GM12874 (cell line): ENCODE data around the gene PTPRN2.

Experiments used
- CTCF ChIP-seq: IDR thresholded peaks from 2 replicates; pipeline ENCODE4 v1.5.1; 2011; ENCODE audit warnings: low read depth, mild to moderate bottlenecking, control low read depth, low read length, moderate library complexity; ENCODE audit not compliant: insufficient read depth

Gene PTPRN2

GRCh38 chr7:157627033-157627432 is 960.6 kb downstream of the PTPRN2 start:
- TF ChIP-seq CTCF, result no peak

- no peak for TF ChIP-seq CTCF
Measured at GRCh38 chr7:157625973-157626742, 961.5 kb downstream of the PTPRN2 start.

- no peak for TF ChIP-seq CTCF
Measured at GRCh38 chr7:157623556-157623955, 964.1 kb downstream of the PTPRN2 start.

- TF ChIP-seq CTCF, result no peak
Measured at GRCh38 chr7:157622408-157623205, 965.0 kb downstream of the PTPRN2 start.

- no peak for TF ChIP-seq CTCF
Measured at GRCh38 chr7:157622000-157622399, 965.6 kb downstream of the PTPRN2 start.

- no peak for TF ChIP-seq CTCF
Measured at GRCh38 chr7:157621131-157621681, 966.4 kb downstream of the PTPRN2 start.

- TF ChIP-seq CTCF, result no peak
Measured at GRCh38 chr7:157620616-157621015, 967.0 kb downstream of the PTPRN2 start.
